IMR-90 (cell line): ENCODE results near the gene USP28. TPM values are rescaled to one million over a fixed set of nuclear protein-coding genes. Genes with fewer than 3 reads are reported as not detected.

ENCODE experiments used
- ATAC-seq: fragments of 200-7000 bp; cut with Tn5 transposase; 2 replicates; pipeline ENCODE4 v1.9.1; 2020; ENCODE audit warnings: low read depth, mild to moderate bottlenecking, moderate library complexity
- BruUV-seq: library from RNA; stranded (reverse); fragments of 400-500 nt; replicated peaks from 2 replicates; lab custom pipeline; 2021; lab: Mats Ljungman, UMichigan
- CTCF ChIA-PET: fragments of 300-600 bp; formaldehyde crosslinking; extraction: SDS; loops from one replicate; lab custom pipeline; 2021; ENCODE audit warnings: antibody characterized with exemption; lab: Yijun Ruan, JAX
- POLR2A ChIA-PET: fragments of 300-600 bp; sonication (Branson Sonifier 250); formaldehyde crosslinking; loops from one replicate; lab custom pipeline; 2022; ENCODE audit warnings: antibody characterized with exemption; ENCODE audit not compliant: unreplicated experiment; lab: Charles Lee
- DNase-seq: peaks from one replicate; pipeline ENCODE4 v3.0.0; 2013
- H2AFZ ChIP-seq: replicated peaks from 2 replicates; pipeline ENCODE3; 2013; ENCODE audit warnings: low read length, mild to moderate bottlenecking; ENCODE audit not compliant: poor library complexity
- H2AK5ac ChIP-seq: 2 replicates; pipeline ENCODE4 v1.6.1; 2013; ENCODE audit warnings: low read depth, low read length, inconsistent platforms
- H2AK9ac ChIP-seq: replicated peaks from 2 replicates; pipeline ENCODE3; 2013; ENCODE audit warnings: mild to moderate bottlenecking, low read depth, low read length, moderate library complexity; ENCODE audit not compliant: poor library complexity
- H2BK120ac ChIP-seq: 2 replicates; pipeline ENCODE4 v1.6.1; 2013; ENCODE audit warnings: low read depth, low read length, inconsistent platforms
- H2BK15ac ChIP-seq: 3 replicates; pipeline ENCODE4 v1.6.1; 2013; ENCODE audit warnings: low read depth, low read length, inconsistent platforms
- H2BK20ac ChIP-seq: 2 replicates; pipeline ENCODE4 v1.6.1; 2013; ENCODE audit warnings: low read depth, mild to moderate bottlenecking, inconsistent platforms, low read length, moderate library complexity
- H2BK5ac ChIP-seq: 2 replicates; pipeline ENCODE4 v1.6.1; 2013; ENCODE audit warnings: mild to moderate bottlenecking, low read depth, low read length, inconsistent platforms; ENCODE audit not compliant: poor library complexity, severe bottlenecking
- H3K14ac ChIP-seq: replicated peaks from 2 replicates; pipeline ENCODE4 v1.6.1; 2013; ENCODE audit warnings: low read depth, low read length, inconsistent platforms
- H3K18ac ChIP-seq: 2 replicates; pipeline ENCODE4 v1.6.1; 2013; ENCODE audit warnings: low read depth, low read length, control low read depth
- H3K23ac ChIP-seq: 2 replicates; pipeline ENCODE4 v1.6.1; 2013; ENCODE audit warnings: low read depth, low read length, inconsistent platforms
- H3K27ac ChIP-seq: 2 replicates; pipeline ENCODE4 v1.5.1; 2013; ENCODE audit warnings: mild to moderate bottlenecking, control low read depth, low read length; ENCODE audit not compliant: insufficient read depth
- H3K27me3 ChIP-seq: 2 replicates; pipeline ENCODE4 v1.6.1; 2013; ENCODE audit warnings: low read length; ENCODE audit not compliant: control insufficient read depth, insufficient read depth
- H3K36me3 ChIP-seq: 2 replicates; pipeline ENCODE4 v1.6.1; 2013; ENCODE audit warnings: low read length, mixed read lengths; ENCODE audit not compliant: control insufficient read depth, insufficient read depth
- H3K4ac ChIP-seq: 2 replicates; pipeline ENCODE4 v1.6.1; 2013; ENCODE audit warnings: low read depth, low read length, inconsistent platforms
- H3K4me1 ChIP-seq: 2 replicates; pipeline ENCODE4 v1.6.1; 2013; ENCODE audit warnings: low read length, mixed read lengths; ENCODE audit not compliant: control insufficient read depth, insufficient read depth
- H3K4me2 ChIP-seq: 2 replicates; pipeline ENCODE4 v1.6.1; 2013; ENCODE audit warnings: low read depth, mild to moderate bottlenecking, control low read depth, low read length, moderate library complexity
- H3K4me3 ChIP-seq: 2 replicates; pipeline ENCODE4 v1.5.1; 2013; ENCODE audit warnings: low read depth, mild to moderate bottlenecking, control low read depth, low read length, moderate library complexity; ENCODE audit not compliant: insufficient read depth
- H3K56ac ChIP-seq: 2 replicates; pipeline ENCODE4 v1.6.1; 2013; ENCODE audit warnings: low read length, inconsistent platforms; ENCODE audit not compliant: insufficient read depth; ENCODE audit errors: extremely low read depth
- H3K79me1 ChIP-seq, 2 experiments: 2 replicates each; pipeline ENCODE4 v1.6.1; 2013; ENCODE audit warnings: low read length in 2 of 2, inconsistent platforms in 1 of 2, low read depth in 1 of 2
- H3K9ac ChIP-seq: 2 replicates; pipeline ENCODE4 v1.6.1; 2013; ENCODE audit warnings: low read depth, low read length, control low read depth
- H3K9me1 ChIP-seq: 2 replicates; pipeline ENCODE4 v1.6.1; 2013; ENCODE audit warnings: low read length, inconsistent platforms; ENCODE audit not compliant: insufficient read depth
- H3K9me3 ChIP-seq: 2 replicates; pipeline ENCODE4 v1.6.1; 2013; ENCODE audit warnings: low read length; ENCODE audit not compliant: control insufficient read depth, insufficient read depth
- H4K20me1 ChIP-seq: 2 replicates; pipeline ENCODE4 v1.6.1; 2013; ENCODE audit warnings: low read length, inconsistent platforms; ENCODE audit not compliant: insufficient read depth
- H4K5ac ChIP-seq: 2 replicates; pipeline ENCODE4 v1.6.1; 2013; ENCODE audit warnings: mild to moderate bottlenecking, low read depth, low read length, control low read depth
- H4K8ac ChIP-seq, 2 experiments: 2 replicates each; pipeline ENCODE4 v1.6.1; 2013; ENCODE audit warnings: low read depth in 2 of 2, low read length in 2 of 2, control low read depth in 1 of 2, inconsistent platforms in 1 of 2
- H4K91ac ChIP-seq: 2 replicates; pipeline ENCODE4 v1.6.1; 2013; ENCODE audit warnings: low read depth, low read length, inconsistent platforms; ENCODE audit not compliant: insufficient read depth
- BHLHE40 ChIP-seq: fragments of 150-350 bp; IDR thresholded peaks from 2 replicates; pipeline ENCODE4 v1.6.1; 2016; ENCODE audit warnings: mild to moderate bottlenecking, low read depth, low read length
- CEBPB ChIP-seq: IDR thresholded peaks from 2 replicates; pipeline ENCODE4 v1.6.1; 2012; ENCODE audit warnings: low read depth, low read length, improper control_type of control experiment
- FOS ChIP-seq: fragments of 150-350 bp; IDR thresholded peaks from 2 replicates; pipeline ENCODE4 v1.6.1; 2016; ENCODE audit warnings: low read depth, low read length
- MAFK ChIP-seq: IDR thresholded peaks from 2 replicates; pipeline ENCODE4 v1.6.1; 2012; ENCODE audit warnings: low read depth, low read length, improper control_type of control experiment
- MAZ ChIP-seq: IDR thresholded peaks from 2 replicates; pipeline ENCODE4 v1.6.1; 2012; ENCODE audit warnings: low read depth, mild to moderate bottlenecking, low read length, improper control_type of control experiment, moderate library complexity, borderline replicate concordance
- MXI1 ChIP-seq: IDR thresholded peaks from 2 replicates; pipeline ENCODE4 v1.6.1; 2012; ENCODE audit warnings: low read depth, mild to moderate bottlenecking, low read length, moderate library complexity, borderline replicate concordance
- NFE2L2 ChIP-seq: fragments of 150-350 bp; IDR thresholded peaks from 2 replicates; pipeline ENCODE4 v1.6.1; 2016; ENCODE audit warnings: low read depth, mild to moderate bottlenecking, low read length
- POLR2A ChIP-seq: IDR thresholded peaks from 2 replicates; pipeline ENCODE4 v1.6.1; 2012; ENCODE audit warnings: mild to moderate bottlenecking, low read depth, low read length
- RCOR1 ChIP-seq: IDR thresholded peaks from 2 replicates; pipeline ENCODE4 v1.6.1; 2012; ENCODE audit warnings: mild to moderate bottlenecking, low read length, improper control_type of control experiment; ENCODE audit not compliant: insufficient replicate concordance
- RFX5 ChIP-seq: IDR thresholded peaks from 2 replicates; pipeline ENCODE4 v1.8.0; 2012; ENCODE audit warnings: low read depth, mild to moderate bottlenecking, low read length, moderate library complexity
- SMC3 ChIP-seq: fragments of 150-350 bp; IDR thresholded peaks from 2 replicates; pipeline ENCODE4 v1.6.1; 2016; ENCODE audit warnings: low read depth, mild to moderate bottlenecking, antibody characterized with exemption, low read length, moderate library complexity
- USF2 ChIP-seq: fragments of 150-350 bp; IDR thresholded peaks from 2 replicates; pipeline ENCODE4 v1.6.1; 2017; ENCODE audit warnings: mild to moderate bottlenecking, antibody characterized with exemption, low read length, low read depth
- WGBS, 2 experiments: methylation state at CpG; one replicate each; pipeline versions ENCODE4 v1.1.5 to v1.1.7; 2013; ENCODE audit warnings: missing lambda C conversion rate in 2 of 2; ENCODE audit not compliant: insufficient read length in 1 of 2; ENCODE audit errors: extremely low coverage in 2 of 2; 5-methylcytosine and 5-hydroxymethylcytosine counted together
- dilution Hi-C: fragments of 300-500 bp; cut with HindIII; formaldehyde crosslinking; loops from one replicate; pipeline ENCODE4 v1.14.3; 2018; ENCODE audit warnings: low sequenced_read_pairs; ENCODE audit not compliant: unreplicated experiment
- in situ Hi-C: fragments of 300-500 bp; cut with MboI; formaldehyde crosslinking; loops from 3 replicates; pipeline ENCODE4 v1.14.3; 2019; ENCODE audit warnings: low sequenced_read_pairs, inconsistent platforms, mixed read lengths
- intact Hi-C: fragments of 100-400 bp; cut with micrococcal nuclease; formaldehyde crosslinking; loops from 2 replicates; pipeline ENCODE4 v1.10.0; 2022
- polyA plus RNA-seq, 3 experiments: library from polyadenylated mRNA; depleted of rRNA; stranded (reverse); fragments of >200 nt; gene quantifications; 2 replicates each; pipeline ENCODE4 v1.2.3, GENCODE V29; 2012; ENCODE audit warnings: low replicate concordance in 1 of 3
- total RNA-seq: library from RNA; depleted of rRNA; stranded (reverse); fragments of >200 nt; gene quantifications from 2 replicates; pipeline ENCODE4 v1.2.3, GENCODE V29; 2012
- TF ChIP-seq, protein P1 (sequence below): conservative IDR thresholded peaks from 2 replicates; pipeline ENCODE4 v1.5.1; 2012; ENCODE audit warnings: mild to moderate bottlenecking, low read depth, low read length, improper control_type of control experiment
- TF ChIP-seq, protein P2 (sequence below): fragments of 150-350 bp; IDR thresholded peaks from 2 replicates; pipeline ENCODE4 v1.6.1; 2016; ENCODE audit warnings: low read depth, mild to moderate bottlenecking, low read length, moderate library complexity, borderline replicate concordance

The USP28 gene
- total and polyA plus RNA-seq, 2 of the 4 experiments (the other 2 are of a cell fraction), result 17.0 to 36.0 TPM

- H3K9ac ChIP-seq, result no peak overlapping the region
- H3K4me1 ChIP-seq, result peaks cover 2% of the 10 kb centered on the region; the same call in 1 of the 2 replicates
- no peaks in the 10 kb centered on the region for H4K20me1 ChIP-seq
- intact Hi-C loops, result no loop called here
- H2BK20ac ChIP-seq, result no peak overlapping the region
- no peak overlapping the region for H4K91ac ChIP-seq
- H2AK5ac ChIP-seq, result no peak overlapping the region
- no peak overlapping the region for H3K4me2 ChIP-seq
- ATAC-seq (no peak), DNase-seq (no peak)
- ChIA-PET CTCF (no interaction called here), POLR2A (no interaction called here)
- no peak overlapping the region for H3K14ac ChIP-seq
- no CpG with 5 or more reads among the region's 2 CpGs for WGBS, 2 experiments
- BruUV-seq, result no TSS peak
- H2BK15ac ChIP-seq, result no peak overlapping the region
- no peak overlapping the region for H2AK9ac ChIP-seq
- in situ Hi-C loops, result no loop called here
- H3K4me3 ChIP-seq, result no peak overlapping the region
- no peak overlapping the region for H3K18ac ChIP-seq
- H3K27ac ChIP-seq, result no peak overlapping the region
- dilution Hi-C loops, result no loop called here
- no peaks in the 10 kb centered on the region for H3K9me3 ChIP-seq
- no peak overlapping the region for H2BK5ac ChIP-seq
- TF ChIP-seq SMC3, result no peak
- TF ChIP-seq, protein P1, sequence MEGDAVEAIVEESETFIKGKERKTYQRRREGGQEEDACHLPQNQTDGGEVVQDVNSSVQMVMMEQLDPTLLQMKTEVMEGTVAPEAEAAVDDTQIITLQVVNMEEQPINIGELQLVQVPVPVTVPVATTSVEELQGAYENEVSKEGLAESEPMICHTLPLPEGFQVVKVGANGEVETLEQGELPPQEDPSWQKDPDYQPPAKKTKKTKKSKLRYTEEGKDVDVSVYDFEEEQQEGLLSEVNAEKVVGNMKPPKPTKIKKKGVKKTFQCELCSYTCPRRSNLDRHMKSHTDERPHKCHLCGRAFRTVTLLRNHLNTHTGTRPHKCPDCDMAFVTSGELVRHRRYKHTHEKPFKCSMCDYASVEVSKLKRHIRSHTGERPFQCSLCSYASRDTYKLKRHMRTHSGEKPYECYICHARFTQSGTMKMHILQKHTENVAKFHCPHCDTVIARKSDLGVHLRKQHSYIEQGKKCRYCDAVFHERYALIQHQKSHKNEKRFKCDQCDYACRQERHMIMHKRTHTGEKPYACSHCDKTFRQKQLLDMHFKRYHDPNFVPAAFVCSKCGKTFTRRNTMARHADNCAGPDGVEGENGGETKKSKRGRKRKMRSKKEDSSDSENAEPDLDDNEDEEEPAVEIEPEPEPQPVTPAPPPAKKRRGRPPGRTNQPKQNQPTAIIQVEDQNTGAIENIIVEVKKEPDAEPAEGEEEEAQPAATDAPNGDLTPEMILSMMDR, result no peak
- TF ChIP-seq RCOR1, result no peak
- no peak for TF ChIP-seq RFX5
- no peak for TF ChIP-seq MAFK
- TF ChIP-seq, protein P2, sequence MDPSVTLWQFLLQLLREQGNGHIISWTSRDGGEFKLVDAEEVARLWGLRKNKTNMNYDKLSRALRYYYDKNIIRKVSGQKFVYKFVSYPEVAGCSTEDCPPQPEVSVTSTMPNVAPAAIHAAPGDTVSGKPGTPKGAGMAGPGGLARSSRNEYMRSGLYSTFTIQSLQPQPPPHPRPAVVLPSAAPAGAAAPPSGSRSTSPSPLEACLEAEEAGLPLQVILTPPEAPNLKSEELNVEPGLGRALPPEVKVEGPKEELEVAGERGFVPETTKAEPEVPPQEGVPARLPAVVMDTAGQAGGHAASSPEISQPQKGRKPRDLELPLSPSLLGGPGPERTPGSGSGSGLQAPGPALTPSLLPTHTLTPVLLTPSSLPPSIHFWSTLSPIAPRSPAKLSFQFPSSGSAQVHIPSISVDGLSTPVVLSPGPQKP, result no peak
- no peak for TF ChIP-seq NFE2L2
- TF ChIP-seq POLR2A, result no peak
- no peak for TF ChIP-seq FOS
- TF ChIP-seq MXI1, result no peak
- TF ChIP-seq USF2, result no peak
- no peak for TF ChIP-seq CEBPB
- no peak for TF ChIP-seq BHLHE40
- no peak for TF ChIP-seq MAZ
- H3K9me1 ChIP-seq, result peaks cover 2% of the 10 kb centered on the region; the same call in 1 of the 2 replicates
- H2BK120ac ChIP-seq, result no peak overlapping the region
- peaks cover 8% of the 10 kb centered on the region for H3K36me3 ChIP-seq
- no peak overlapping the region for H3K56ac ChIP-seq
- no peak overlapping the region for H2AFZ ChIP-seq
- no peaks in the 10 kb centered on the region for H3K27me3 ChIP-seq
- H3K4ac ChIP-seq, result no peak overlapping the region
- no peak overlapping the region for H4K5ac ChIP-seq
- no peak overlapping the region for H3K23ac ChIP-seq
- no peaks in the 10 kb centered on the region for H3K79me1 ChIP-seq
- no peak overlapping the region for H4K8ac ChIP-seq
These were observed 45.6 kb downstream of the USP28 start for GRCh38 chr11:113829751-113830150.
